ENCODE data around the gene CSNK2A1. TPM values are rescaled to one million over a fixed set of nuclear protein-coding genes. Genes with fewer than 3 reads are reported as not detected.

Gene CSNK2A1
- total RNA-seq (100 to 1,000 TPM; 143 to 172 TPM), polyA plus RNA-seq (ENCODE audit: insufficient read depth, low read depth, low replicate concordance) (192 TPM)
- long read RNA-seq, donor 1, full-length matches to known transcripts, result 36 of 71 reads
- long read RNA-seq, donor 1, partial matches to known transcripts, result 35 of 71 reads
- long read RNA-seq, donor 1, other reads (novel, unspliced or antisense), result 0 of 71 reads
- long read RNA-seq, donor 2, full-length matches to known transcripts, result 36 of 47 reads
- long read RNA-seq, donor 2, partial matches to known transcripts, result 11 of 47 reads
- long read RNA-seq, donor 2, other reads (novel, unspliced or antisense), result 0 of 47 reads

DNA sequence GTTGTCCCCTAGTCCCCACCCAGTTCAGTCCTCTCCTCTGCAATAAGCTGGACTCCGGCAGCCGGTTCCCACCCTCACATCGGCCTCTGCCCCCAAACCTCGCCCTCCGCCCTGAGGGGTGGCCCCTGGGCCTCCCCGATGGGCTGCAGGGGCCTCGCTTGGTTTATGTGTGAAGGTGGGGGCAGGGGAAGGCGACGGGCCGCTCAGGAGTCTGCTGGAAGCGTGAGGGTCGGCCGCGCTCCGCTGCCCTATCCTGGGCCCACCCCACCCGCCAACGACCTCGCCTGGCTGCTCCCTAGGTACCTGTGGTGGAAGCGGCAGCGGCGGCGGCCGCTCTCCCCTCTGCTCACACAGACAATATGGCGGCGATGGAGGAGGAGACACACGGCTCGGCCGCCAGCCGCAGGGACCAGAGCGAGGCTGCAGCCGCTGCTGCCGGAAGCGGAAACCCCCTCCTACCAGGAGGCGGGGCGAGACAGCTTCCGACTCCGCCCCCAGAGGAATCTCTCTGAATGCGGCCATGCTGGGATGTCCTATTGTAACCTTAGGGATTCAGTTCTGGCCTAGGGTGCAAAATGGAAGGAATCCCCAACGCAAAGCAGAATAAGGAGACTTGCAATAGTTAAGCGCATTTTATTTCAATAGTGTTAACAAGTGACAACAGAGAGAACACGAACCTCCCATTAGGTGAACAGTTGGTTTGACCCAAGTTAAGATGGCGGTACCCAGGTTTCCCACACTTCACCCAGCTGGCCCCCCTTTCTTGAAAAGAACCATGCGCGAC is at the start of gene CSNK2A1:
TSS of gene CSNK2A1 (minus strand) at position 422 of the 784 bp plus-strand sequence. CDS start 35,239 bp downstream, outside the sequence.
- DNase-seq, result peak; percentile 96
- WGBS, 2 donors, result 1% methylated on average over 13 to 37 of the region's 44 CpGs
- intact Hi-C loops (cut with DNase I; ENCODE audit: low total_unique reads), result no loop called here
- TF ChIP-seq POLR2A (IDR thresholded peaks at IDR 0.05), result peak; percentile 65
- TF ChIP-seq, protein P1, sequence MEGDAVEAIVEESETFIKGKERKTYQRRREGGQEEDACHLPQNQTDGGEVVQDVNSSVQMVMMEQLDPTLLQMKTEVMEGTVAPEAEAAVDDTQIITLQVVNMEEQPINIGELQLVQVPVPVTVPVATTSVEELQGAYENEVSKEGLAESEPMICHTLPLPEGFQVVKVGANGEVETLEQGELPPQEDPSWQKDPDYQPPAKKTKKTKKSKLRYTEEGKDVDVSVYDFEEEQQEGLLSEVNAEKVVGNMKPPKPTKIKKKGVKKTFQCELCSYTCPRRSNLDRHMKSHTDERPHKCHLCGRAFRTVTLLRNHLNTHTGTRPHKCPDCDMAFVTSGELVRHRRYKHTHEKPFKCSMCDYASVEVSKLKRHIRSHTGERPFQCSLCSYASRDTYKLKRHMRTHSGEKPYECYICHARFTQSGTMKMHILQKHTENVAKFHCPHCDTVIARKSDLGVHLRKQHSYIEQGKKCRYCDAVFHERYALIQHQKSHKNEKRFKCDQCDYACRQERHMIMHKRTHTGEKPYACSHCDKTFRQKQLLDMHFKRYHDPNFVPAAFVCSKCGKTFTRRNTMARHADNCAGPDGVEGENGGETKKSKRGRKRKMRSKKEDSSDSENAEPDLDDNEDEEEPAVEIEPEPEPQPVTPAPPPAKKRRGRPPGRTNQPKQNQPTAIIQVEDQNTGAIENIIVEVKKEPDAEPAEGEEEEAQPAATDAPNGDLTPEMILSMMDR (IDR thresholded peaks at IDR 0.05), result no peak
- no peaks in the 10 kb centered on the region for H3K27me3 ChIP-seq
- no peaks in the 10 kb centered on the region for H3K36me3 ChIP-seq (ENCODE audit: low read depth, missing control alignments)
- H3K9me3 ChIP-seq, result no peaks in the 10 kb centered on the region
- peak within 1 kb of the TSS; percentile 96 to 98 for H3K27ac ChIP-seq
- H3K4me3 ChIP-seq, result peak within 1 kb of the TSS; percentile 92 to 99
- peaks cover 22% of the 10 kb centered on the region for H3K4me1 ChIP-seq

DNA sequence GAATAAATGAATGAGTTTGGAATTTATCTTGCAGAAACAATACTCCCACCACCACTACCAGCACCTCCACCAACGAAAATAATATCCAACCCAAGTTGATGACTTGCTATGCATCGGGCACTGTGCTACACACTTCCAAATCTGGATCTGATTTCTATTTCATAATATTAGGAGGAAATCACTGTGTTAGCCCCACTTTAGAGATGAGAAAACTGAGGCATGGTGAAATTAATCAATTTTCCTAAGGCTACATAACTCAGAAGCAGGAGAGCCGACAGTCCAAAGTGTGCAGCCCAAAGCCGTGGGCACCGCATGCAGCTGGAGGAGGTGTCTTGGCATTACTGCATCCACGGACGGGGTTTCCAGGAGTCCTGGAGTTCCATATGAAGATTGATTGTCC is 48.9 kb upstream of the CSNK2A1 start:
- Histone ChIP-seq H3K36me3 (ENCODE audit: low read depth, missing control alignments) (no peaks in the 10 kb centered on the region), H3K27ac (no peak overlapping the region), H3K4me1 (no peaks in the 10 kb centered on the region), H3K4me3 (no peak overlapping the region), H3K27me3 (no peaks in the 10 kb centered on the region), H3K9me3 (no peaks in the 10 kb centered on the region)
- DNase-seq, result no peak
- TF ChIP-seq, protein P1 (IDR thresholded peaks at IDR 0.05), result no peak
- TF ChIP-seq POLR2A (IDR thresholded peaks at IDR 0.05), result no peak
- WGBS, 2 donors, result 85 to 93% methylated on average over 7 of the region's 7 CpGs
- intact Hi-C loops (cut with DNase I; ENCODE audit: low total_unique reads), result no loop called here

DNA sequence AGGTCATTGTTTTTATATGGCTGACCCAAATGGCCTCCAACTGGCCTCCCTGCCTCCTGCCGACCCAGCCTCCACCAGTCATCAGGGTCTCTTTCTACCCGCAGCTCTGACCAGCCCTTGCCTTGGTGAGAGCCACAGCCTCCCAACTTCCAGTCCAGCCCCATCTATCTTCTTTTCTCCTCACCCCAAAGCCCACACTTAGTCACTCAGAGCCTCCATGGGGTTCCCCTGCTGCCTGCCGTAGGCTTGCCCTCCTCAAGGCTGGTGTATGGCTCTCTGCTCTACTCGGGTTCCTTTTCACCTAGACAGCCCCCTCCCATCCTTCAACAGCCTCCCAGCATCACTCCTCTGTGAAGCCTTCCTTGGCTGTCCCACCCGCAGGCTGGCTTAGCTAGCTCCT is 48.4 kb upstream of the CSNK2A1 start:
- no peaks in the 10 kb centered on the region for H3K4me1 ChIP-seq
- H3K4me3 ChIP-seq, result no peak overlapping the region
- H3K27me3 ChIP-seq, result no peaks in the 10 kb centered on the region
- intact Hi-C loops (cut with DNase I; ENCODE audit: low total_unique reads), result no loop called here
- TF ChIP-seq POLR2A (IDR thresholded peaks at IDR 0.05), result no peak
- TF ChIP-seq, protein P1 (IDR thresholded peaks at IDR 0.05), result no peak
- no peaks in the 10 kb centered on the region for H3K9me3 ChIP-seq
- H3K36me3 ChIP-seq (ENCODE audit: low read depth, missing control alignments), result no peaks in the 10 kb centered on the region
- DNase-seq, result no peak
- 86 to 87% methylated on average over 5 of the region's 5 CpGs for WGBS, 2 donors
- no peak overlapping the region for H3K27ac ChIP-seq

DNA sequence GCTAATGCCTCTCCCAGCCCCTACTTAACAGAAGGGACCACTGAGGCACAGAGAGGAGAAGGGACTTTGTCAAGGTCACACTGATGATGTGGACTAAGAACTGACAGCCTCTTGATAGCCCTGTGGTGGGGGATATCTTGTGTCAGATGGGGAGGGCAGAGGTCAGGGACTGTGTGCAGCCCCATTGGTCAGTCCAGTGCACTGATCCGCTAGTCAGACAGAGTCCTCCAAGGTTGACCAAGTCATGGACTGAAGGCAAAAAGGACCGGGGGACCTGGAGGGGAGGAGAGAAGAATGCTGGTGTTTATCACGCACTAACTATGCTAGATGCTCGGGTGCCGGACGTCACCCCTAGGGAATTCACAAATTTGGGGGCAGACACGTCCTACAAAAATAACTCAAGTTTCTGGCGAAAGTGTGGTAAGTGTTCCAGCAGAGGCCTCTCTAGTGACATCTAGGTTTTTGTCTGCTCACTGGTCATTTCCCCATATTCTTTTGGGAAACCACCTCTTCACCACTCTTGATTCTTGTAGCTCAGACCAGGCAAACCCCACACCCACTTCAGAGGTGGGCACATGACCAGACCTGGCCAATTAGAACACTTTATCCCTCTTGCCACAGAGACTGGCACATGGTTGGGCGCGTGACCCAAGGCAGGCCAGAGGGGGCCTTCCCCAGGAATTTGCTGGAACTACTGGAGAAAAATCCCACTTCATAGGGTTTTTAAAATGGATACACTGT is 45.5 kb upstream of the CSNK2A1 start:
- Histone ChIP-seq H3K9me3 (no peaks in the 10 kb centered on the region), H3K27me3 (no peaks in the 10 kb centered on the region), H3K27ac (no peak overlapping the region), H3K4me1 (no peaks in the 10 kb centered on the region), H3K4me3 (no peak overlapping the region), H3K36me3 (ENCODE audit: low read depth, missing control alignments) (no peaks in the 10 kb centered on the region)
- no peak for TF ChIP-seq POLR2A (IDR thresholded peaks at IDR 0.05)
- TF ChIP-seq, protein P1 (IDR thresholded peaks at IDR 0.05), result no peak
- no peak for DNase-seq
- intact Hi-C loops (cut with DNase I; ENCODE audit: low total_unique reads), result no loop called here
- WGBS, 2 donors, result 83 to 91% methylated on average over 10 of the region's 10 CpGs

Data from testis (tissue), 5 donors.